IPS DF 6.9 (cell line): ENCODE results near the gene PRSS57.
"Not testable (repeated sequence)": the region's sequence is repeated elsewhere in the genome, so short reads cannot be mapped to it uniquely, and the experiment has no call there.

Experiments used
- DNase-seq: peaks from one replicate; pipeline ENCODE4 v3.0.0-alpha.2; 2013; ENCODE audit warnings: low read depth, low spot score
- H3K27ac ChIP-seq: one replicate; pipeline ENCODE4 v1.5.1; 2013; ENCODE audit warnings: low read length, control low read depth
- H3K27me3 ChIP-seq: 2 replicates; pipeline ENCODE4 v1.6.1; 2013; ENCODE audit warnings: mild to moderate bottlenecking, low read length; ENCODE audit not compliant: control insufficient read depth, insufficient read depth
- H3K36me3 ChIP-seq: 2 replicates; pipeline ENCODE4 v1.6.1; 2013; ENCODE audit warnings: low read length; ENCODE audit not compliant: control insufficient read depth, insufficient read depth
- H3K4me1 ChIP-seq: 2 replicates; pipeline ENCODE4 v1.6.1; 2013; ENCODE audit warnings: low read length; ENCODE audit not compliant: control insufficient read depth, insufficient read depth
- H3K4me3 ChIP-seq: 2 replicates; pipeline ENCODE4 v1.5.1; 2013; ENCODE audit warnings: mild to moderate bottlenecking, low read length
- H3K9me3 ChIP-seq: 2 replicates; pipeline ENCODE4 v1.6.1; 2013; ENCODE audit warnings: low read length, inconsistent platforms; ENCODE audit not compliant: control insufficient read depth, insufficient read depth
- WGBS: extraction: QIAGEN DNeasy Blood & Tissue Kit; methylation state at CpG from one replicate; pipeline ENCODE4 v1.1.7; 2013; ENCODE audit warnings: mixed read lengths, missing lambda C conversion rate; ENCODE audit not compliant: insufficient read length, insufficient coverage; 5-methylcytosine and 5-hydroxymethylcytosine counted together

Gene PRSS57

GRCh38 chr19:709196-709964 is 14.1 kb upstream of the PRSS57 start:
- Histone ChIP-seq H3K36me3 (no peaks in the 10 kb centered on the region), H3K4me3 (peak overlapping the region; percentile 60; the same call in 1 of the 2 replicates), H3K4me1 (peaks cover 2% of the 10 kb centered on the region; the same call in 1 of the 2 replicates), H3K27ac (no peak overlapping the region), H3K9me3 (no peaks in the 10 kb centered on the region), H3K27me3 (no peaks in the 10 kb centered on the region)
- no peak for DNase-seq
- no CpG with 5 or more reads among the region's 78 CpGs for WGBS

GRCh38 chr19:708154-709143 is 13.2 kb upstream of the PRSS57 start, which contains the start of gene PALM:
Gene PALM (plus strand): TSS chr19:708935. CDS start chr19:709147, 212 bp downstream.
- DNase-seq = no peak
- WGBS = no CpG with 5 or more reads among the region's 93 CpGs
- peak within 1 kb of the TSS; percentile 60; the same call in 1 of the 2 replicates for H3K4me3 ChIP-seq
- no peak within 1 kb of the TSS for H3K27ac ChIP-seq
- H3K9me3 ChIP-seq = no peaks in the 10 kb centered on the region
- H3K27me3 ChIP-seq = no peaks in the 10 kb centered on the region
- no peaks in the 10 kb centered on the region for H3K36me3 ChIP-seq
- peaks cover 2% of the 10 kb centered on the region; the same call in 1 of the 2 replicates for H3K4me1 ChIP-seq

- no peak for DNase-seq
- Histone ChIP-seq H3K36me3 (no peaks in the 10 kb centered on the region), H3K27ac (no peak overlapping the region), H3K27me3 (no peaks in the 10 kb centered on the region), H3K9me3 (no peaks in the 10 kb centered on the region), H3K4me1 (no peaks in the 10 kb centered on the region), H3K4me3 (peak overlapping the region; percentile 4; the same call in 1 of the 2 replicates)
- no CpG with 5 or more reads among the region's 14 CpGs for WGBS
Measured at GRCh38 chr19:704447-704741, 9.1 kb upstream of the PRSS57 start.

- no peaks in the 10 kb centered on the region for H3K36me3 ChIP-seq
- peak; percentile 75 for DNase-seq
- peak overlapping the region; percentile 4; the same call in 1 of the 2 replicates for H3K4me3 ChIP-seq
- no peaks in the 10 kb centered on the region for H3K9me3 ChIP-seq
- H3K27me3 ChIP-seq = no peaks in the 10 kb centered on the region
- H3K27ac ChIP-seq = no peak overlapping the region
- no CpG with 5 or more reads among the region's 50 CpGs for WGBS
- no peaks in the 10 kb centered on the region for H3K4me1 ChIP-seq
Measured at GRCh38 chr19:703651-704446, 8.6 kb upstream of the PRSS57 start.

GRCh38 chr19:703329-703650 is 8.0 kb upstream of the PRSS57 start:
- no CpG with 5 or more reads among the region's 4 CpGs for WGBS
- no peaks in the 10 kb centered on the region for H3K4me1 ChIP-seq
- no peak for DNase-seq
- H3K27ac ChIP-seq = no peak overlapping the region
- no peaks in the 10 kb centered on the region for H3K9me3 ChIP-seq
- H3K27me3 ChIP-seq = no peaks in the 10 kb centered on the region
- H3K36me3 ChIP-seq = no peaks in the 10 kb centered on the region
- H3K4me3 ChIP-seq = no peak overlapping the region; the same call in 1 of the 2 replicates

- not testable (repeated sequence) for H3K27me3 ChIP-seq, DNase-seq, H3K4me1 ChIP-seq, H3K27ac ChIP-seq, H3K4me3 ChIP-seq, H3K9me3 ChIP-seq, H3K36me3 ChIP-seq
- WGBS = no CpG with 5 or more reads among the region's 6 CpGs
Measured at GRCh38 chr19:702847-703246, 7.6 kb upstream of the PRSS57 start.

GRCh38 chr19:699885-700284 is 4.6 kb upstream of the PRSS57 start:
- H3K27me3 ChIP-seq, DNase-seq, H3K4me3 ChIP-seq, H3K36me3 ChIP-seq, H3K4me1 ChIP-seq, H3K9me3 ChIP-seq, H3K27ac ChIP-seq: not testable (repeated sequence)
- no CpG with 5 or more reads among the region's 14 CpGs for WGBS

- H3K4me1 ChIP-seq, H3K4me3 ChIP-seq, DNase-seq, H3K27me3 ChIP-seq, H3K9me3 ChIP-seq, H3K27ac ChIP-seq, H3K36me3 ChIP-seq: not testable (repeated sequence)
- no CpG with 5 or more reads among the region's 15 CpGs for WGBS
Measured at GRCh38 chr19:698529-698928, 3.3 kb upstream of the PRSS57 start.

GRCh38 chr19:694481-695351 is 536 bp downstream of the PRSS57 start:
- Histone ChIP-seq H3K27me3 (no peaks in the 10 kb centered on the region), H3K4me3 (no peak overlapping the region), H3K27ac (no peak overlapping the region), H3K4me1 (no peaks in the 10 kb centered on the region), H3K9me3 (no peaks in the 10 kb centered on the region), H3K36me3 (no peaks in the 10 kb centered on the region)
- WGBS = no CpG with 5 or more reads among the region's 41 CpGs
- no peak for DNase-seq
